ENCODE data around the gene BARD1.
A peak's percentile ranks its signal among the peaks of the same experiment; 100 is the strongest.
"Not testable (repeated sequence)": the region's sequence is repeated elsewhere in the genome, so short reads cannot be mapped to it uniquely, and the experiment has no call there.

The BARD1 gene

DNA sequence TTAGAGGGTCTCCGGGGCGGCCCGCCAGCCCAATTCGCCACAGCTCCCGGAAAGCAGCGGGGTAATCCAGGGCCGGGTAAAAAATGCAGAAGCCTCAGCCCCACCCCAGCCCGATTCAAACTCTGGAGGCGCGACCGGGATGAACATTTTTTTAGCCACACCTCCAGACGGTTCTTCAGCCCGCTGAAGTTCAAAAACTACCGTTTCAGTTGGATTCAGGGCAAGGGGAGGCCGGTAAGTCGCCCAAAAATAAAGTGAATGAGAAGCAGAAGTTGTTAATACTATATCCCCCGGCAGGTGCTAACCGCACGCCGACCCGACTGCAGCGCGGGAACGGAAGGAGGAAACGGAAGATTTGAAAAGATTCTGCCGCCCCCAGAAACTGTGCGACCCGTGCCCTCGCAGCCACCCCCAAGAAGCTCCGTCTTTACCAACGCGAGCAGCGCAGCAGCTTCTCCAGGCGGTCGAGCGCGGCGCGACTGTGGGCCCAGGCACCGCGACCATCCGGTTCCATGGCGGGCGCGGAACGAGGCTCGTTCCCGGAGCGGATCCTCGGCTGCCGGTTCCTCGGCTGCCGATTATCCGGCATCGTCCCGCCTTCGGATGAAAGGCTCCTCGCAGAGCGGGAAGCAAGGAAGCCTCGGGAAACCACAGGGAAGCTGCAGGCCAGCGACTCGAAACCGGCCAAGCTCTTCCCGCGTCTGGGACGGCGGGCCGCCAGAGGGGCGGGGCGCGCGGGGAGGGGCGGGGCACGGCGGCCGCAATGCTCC is at the start of gene BARD1:
Gene BARD1 (minus strand): TSS at position 703 of the 770 bp plus-strand sequence. CDS start 114 bp downstream, at position 589.
- peak; percentile 65 for DNase-seq

DNA sequence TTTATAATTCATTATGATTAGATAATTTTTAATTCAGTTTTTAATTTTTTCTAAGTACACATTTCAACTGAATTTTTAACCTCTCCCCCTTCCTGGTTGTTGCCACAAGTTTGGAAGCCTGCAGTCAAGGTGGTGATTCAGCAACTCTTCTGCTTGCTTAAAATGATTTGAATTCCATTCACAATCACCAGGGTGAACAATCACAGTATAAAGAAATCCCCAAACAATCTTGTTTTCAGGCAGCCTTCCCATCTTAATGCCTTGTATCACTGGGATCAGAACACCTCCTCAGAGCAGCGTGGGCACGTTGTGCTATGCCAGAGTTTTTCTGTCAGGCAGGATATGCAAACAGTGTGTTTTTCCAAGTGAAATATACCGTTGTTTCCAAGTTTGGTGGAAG is 46.7 kb upstream of the BARD1 start:
- DNase-seq, result peak; percentile 18

DNA sequence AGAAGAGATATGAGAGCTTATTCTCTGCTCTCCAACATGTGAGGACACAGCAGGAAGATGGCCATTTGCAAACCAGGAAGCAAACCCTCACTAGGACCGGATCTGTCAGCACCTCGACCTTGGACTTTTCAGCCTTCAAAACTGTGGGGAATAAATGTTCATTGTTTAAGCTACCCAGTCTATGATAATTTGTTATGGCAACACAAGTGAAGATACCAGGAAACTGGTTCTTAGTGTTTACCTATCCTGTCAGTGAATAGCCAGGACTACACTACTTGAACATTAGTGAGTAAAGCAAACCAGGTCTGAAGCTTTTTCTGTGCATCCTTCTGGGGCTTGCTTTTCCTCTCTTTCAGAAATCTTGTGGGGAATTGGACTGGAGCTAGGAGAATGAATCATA is 44.4 kb upstream of the BARD1 start:
- no peak for DNase-seq

DNA sequence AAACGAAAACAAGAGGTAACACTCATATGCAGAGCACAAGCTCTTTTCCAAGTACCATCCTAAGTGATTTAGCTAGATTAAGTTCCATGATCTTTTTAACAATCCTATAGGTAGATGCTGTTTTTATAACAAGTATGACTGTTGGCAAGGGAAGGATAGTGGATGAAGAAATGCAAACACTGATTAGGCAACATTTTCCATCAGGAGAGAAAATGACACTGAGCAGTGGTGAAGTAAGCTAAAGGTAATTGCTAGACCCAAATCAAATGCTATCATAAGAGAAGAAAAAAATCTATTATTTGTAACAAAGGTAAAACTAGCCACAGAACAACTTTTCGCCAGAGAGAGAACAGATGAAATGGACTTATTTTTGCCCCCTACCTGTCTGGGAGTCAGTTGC is 34.3 kb upstream of the BARD1 start:
- DNase-seq, result no peak

DNA sequence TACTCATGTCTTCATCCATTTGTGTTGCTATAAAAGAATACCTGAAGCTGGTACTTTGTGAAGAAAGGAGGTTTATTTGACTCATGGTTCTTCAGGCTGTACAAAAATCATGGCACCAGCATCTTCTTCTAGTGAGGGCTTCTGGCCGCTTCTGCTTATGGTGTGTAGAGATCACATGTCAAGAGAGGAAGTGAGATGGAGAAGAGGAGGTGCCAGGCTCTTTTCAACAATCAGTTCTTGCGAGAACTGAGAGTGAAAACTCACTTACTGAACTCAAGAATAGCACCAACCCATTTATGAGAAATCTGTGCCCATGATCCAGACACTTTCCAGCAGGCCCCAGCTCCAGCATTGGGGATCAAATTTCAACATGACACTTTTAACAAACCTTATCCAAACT is 30.0 kb upstream of the BARD1 start:
- DNase-seq, result no peak

DNA sequence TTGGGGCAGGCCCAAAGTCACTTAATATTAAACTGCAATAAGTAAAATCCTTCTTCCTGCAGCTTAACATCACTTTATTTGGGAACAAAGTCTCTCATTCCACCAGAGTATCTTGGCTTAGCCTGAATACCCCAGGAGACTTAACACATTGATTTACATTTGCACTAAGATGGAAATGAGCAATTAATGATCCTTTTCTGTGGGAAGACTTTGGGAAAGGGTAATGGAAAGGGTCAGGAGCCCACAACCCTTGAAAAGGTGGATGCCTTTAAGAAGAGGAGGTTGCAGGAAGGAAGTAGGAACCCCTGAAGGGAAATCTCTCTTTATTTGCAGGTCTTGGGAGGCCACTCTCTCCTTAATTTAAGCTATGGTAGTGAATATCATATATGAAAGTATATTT is 28.0 kb upstream of the BARD1 start:
- DNase-seq, result no peak

DNA sequence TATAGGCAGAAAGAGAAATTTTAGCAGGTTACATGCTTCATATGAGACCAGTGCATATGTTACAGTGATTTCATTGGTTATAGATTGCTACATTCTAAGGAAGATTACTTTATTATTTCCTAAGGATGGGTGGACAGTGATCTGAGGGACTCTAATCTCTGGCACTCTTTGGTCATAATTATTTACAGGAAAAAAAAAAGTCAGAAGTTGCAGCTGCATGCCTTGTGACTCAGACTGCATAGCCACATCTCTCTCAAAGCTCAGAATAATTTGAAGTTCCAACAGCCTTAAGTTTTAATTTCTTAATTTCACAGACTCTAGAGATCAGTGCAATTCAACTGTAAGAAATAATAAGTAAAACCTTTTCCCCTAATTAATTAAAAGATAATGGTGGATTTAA is 27.1 kb upstream of the BARD1 start:
- no peak for DNase-seq

DNA sequence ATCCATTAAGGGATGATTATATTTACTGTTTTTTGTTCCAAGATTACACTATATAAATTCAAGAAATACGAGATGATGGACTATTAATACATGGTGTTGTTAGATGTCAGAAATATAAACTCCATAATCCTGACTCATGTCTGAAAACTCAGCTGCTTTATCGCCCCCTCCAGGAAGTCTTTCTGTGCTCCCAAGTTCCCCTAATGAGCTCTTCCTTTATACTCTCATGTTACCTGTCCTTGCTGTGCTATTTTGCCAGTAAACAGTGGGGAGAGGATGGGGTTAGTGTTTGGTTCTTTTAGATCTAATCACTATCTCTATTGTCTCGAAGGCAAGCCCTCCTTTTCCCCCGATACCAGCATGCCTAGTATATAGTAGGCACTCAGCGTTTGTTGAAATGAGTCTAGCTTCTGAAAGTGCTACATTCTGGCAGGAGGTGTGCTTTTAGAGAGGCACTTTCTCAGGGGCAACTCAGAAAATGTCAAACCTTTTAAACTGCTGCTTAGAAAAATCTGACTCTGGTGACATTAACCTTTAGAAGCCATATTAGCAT is 21.4 kb upstream of the BARD1 start:
- peak; percentile 20 for DNase-seq

DNA sequence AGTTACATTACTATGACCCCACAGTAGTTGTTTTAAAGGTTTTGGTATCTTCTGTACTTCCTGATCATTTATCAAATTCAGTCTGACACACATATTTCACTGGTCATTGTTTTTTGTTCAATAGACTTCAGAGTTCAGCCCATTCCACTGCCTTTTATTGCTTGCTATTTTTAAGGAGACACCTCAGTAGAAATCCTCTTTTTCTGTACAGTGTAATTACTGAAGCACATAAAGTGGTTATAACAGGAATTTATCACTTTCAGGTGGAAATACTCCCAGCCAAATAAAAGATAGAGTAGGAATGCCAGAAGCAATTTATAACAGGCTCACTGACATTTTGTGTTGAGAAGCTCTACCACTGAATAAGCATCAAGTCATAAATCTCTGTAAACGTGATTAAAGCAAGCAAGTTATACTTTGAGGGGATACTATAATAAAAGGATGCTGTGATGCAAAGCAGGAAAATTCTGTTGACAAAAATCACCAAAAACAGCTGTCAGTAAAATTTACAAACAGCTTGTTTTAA is 6.6 kb upstream of the BARD1 start:
- DNase-seq, result no peak

DNA sequence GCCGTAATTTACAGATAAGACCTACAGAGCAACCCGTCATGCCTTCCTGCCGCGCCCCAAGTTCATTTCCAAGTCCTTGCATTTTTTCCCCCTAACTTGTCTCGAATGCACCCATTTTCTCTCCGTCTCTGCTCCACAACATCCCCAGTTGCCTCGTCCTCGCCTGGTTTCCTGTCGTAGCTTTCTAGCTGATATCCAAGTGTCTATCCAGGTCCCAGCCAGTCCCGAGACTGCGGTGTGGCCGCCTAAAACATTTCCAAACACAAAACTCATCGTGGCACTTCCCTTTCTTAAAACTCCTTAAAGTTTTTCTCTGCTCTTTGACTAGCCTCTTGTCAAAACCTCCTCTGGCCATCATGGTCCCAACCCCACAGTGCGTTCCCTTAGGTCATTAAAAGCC is 1.2 kb upstream of the BARD1 start:
- DNase-seq, result no peak

DNA sequence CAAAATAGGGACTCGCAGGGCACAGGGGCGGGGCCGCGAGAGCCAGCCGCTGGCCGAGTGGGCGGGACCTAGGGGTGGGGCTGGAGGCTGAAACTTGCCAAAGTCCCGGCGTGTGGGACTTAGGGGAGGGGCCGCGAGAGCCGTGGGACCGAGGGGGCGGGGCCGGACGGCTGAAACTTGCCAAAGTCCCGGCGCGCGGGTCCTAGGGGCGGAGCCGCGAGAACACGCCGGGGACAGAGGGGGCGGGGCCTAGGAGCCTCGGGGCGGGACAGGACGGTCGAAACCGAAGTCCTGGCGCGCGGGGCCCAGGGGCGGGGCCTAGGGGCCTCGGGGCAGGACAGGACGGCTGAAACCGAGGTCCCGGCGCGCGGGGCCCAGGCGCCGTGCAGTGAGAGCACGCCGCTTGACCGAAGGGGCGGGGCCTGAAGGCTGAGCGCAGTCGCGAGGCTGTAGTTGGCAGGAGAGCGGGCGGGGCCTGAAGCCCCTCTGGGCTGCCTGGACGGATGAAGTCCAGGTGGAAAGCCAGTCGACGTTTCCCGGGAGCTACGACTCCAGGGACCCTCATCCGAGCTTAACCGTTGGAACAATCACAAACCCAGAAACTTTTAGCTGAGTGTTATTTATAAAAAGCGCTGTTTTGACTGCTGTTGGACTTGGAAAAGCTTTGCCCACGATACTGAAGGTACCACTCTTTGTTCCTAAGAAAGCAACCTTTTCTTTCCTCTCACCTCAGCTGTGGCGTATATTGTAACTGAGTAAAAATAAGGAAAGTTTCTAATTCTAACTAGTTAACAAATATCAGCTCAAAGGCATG is 475 bp upstream of the BARD1 start:
- DNase-seq, result peak; percentile 98

DNA sequence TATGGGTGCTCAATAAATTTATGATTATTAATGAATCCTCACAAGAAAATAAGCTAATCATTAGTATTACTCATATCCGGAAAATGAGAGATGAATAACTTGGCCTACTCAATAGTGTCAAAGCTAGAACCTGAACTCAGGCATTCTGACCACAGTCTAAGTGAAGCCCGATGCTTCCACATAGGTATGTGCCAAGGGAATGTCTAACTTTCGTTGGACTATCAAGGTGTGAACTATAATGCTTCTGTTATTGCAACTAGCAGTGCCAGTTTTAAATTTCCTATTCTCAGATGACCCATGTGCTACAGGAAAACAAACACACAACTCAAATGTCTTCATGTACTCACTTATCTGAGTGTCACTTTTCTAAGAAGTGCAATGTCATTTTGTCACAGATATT is 1.8 kb downstream of the BARD1 start:
- DNase-seq, result peak; percentile 9

DNA sequence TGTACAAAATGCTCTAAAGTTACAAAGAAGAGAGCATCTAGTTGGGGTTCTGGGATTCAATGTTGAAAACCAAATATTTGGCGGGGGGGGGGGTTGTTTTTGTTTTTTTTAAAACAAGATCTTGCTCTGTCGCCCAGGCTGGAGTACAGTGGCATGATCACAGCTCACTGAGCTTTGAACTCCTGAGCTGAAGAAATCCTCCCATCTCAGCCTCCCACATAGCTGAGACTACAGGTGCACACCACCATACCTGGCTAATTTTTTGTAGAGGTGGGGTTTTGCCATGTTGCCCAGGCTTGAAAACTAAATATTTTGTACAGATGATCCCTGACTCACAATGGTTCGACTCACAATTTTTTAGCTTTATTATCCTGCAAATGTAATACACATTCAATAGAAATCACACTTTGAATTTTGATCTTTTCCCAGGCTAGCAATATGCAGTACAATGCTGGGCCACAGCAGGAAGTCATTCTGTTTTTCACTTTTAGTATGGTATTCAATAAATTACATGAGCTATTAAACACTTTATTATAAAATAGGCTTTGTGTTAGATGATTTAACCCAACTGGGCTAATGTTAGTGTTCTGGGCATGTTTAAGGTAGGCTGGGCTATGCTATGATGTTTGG is 7.6 kb downstream of the BARD1 start:
- no peak for DNase-seq

DNA sequence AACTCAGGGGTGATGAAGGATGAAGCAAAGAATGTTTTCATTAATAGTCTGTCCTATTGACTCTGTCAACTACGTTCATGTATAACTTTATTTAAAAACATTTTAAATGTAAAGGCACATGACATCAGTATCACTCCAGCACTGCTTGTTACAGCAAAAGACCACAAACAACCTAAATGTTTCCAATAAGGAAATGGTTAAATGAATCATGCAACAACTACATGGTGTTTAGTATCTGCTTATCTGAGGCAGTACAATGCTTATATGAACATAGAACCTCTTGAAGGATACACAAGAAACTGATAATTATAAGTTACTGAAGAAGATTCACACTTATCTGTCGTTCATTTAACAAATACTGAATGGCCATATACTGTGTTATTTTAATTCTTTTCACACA is 8.4 kb downstream of the BARD1 start:
- DNase-seq, result no peak

DNA sequence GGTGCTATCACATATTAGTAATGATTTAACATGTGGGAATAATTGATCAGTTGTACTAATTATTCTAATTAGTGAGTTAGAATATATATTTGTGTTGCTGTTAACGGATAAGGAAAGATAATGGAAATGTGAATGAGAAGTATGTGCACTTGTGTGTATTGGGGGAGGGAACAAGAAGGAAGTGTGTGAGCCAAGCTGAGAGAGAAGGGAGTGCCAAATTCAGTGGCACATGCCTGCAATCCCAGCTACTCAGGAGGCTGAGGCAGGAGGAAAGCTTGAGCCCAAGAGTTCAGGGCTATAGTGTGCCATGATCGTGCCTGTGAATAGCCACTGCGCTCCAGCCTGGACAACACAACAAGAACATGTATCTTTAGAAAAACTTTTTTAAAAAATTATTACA is 9.3 kb downstream of the BARD1 start:
- DNase-seq, result no peak

DNA sequence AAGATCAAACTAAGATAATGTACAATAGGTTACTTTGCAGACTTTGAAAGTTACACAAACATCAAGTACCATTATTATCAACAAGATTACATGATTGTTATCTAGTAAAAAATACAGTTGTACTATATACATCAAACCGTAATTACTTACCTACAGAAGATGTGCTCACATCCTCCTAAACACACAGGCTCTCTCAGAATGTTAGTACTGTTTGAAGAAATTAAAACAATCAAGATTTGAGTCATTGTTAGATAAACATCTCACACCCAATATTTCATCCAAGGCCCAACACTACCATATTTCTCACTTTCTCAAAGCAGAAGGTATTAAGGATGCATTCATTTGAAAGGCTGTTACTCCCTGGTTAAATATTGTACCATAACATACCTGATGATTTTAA is 12.6 kb downstream of the BARD1 start:
- no peak for DNase-seq

DNA sequence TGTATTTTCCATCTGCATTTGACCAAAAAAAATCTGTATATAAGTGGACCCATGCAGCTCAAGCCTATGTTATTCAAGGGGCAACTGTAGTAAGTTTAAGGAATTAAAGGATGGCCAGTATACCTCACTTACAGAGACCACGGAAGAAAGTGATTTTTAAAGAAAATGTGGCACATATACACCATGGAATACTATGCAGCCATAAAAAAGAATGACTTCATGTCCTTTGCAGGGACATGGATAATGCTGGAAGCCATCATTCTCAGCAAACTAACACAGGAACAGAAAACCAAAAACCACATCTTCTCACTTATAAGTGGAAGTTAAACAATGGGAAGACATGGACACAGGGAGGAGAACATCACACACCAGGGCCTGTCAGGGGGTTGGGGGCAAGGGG is 26.3 kb downstream of the BARD1 start:
- DNase-seq, result not testable (repeated sequence)

DNA sequence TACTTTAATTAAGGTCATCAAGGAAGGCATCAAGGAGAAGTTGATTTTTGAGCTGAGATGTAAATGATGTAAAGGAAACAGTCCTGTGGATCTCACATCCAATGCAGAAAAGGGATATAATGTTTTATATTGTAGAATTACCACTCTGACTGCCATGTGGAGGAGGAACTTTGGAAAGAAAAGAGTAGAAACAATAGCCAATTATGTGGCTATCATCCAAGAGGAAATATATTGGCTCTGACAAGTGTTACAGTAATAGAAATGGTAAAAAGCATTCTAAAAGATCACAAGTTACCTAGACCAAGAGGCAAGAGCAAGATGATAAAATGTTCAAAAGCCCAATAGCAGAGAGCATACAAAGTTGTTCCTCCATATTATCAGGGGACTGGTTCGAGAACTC is 26.8 kb downstream of the BARD1 start:
- no peak for DNase-seq

DNA sequence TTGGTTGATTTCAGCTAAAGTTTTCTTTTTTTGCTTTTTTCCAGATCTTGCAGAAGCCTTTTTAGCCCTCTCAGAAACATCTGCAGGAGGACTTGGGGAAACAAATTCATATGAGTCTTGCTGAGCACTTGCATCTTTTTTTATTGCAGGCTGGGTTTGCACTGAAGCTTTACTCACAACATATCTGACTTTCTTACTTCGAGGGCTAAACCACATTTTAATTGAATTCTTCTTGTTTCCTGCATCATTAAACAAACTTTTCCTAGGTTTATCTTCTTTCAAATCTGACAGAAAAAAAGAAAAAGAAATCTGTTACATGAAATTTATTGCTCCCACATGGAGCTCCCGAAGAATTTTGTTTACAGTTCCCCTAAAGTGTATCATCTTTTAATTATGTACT is 28.3 kb downstream of the BARD1 start:
- DNase-seq, result no peak

DNA sequence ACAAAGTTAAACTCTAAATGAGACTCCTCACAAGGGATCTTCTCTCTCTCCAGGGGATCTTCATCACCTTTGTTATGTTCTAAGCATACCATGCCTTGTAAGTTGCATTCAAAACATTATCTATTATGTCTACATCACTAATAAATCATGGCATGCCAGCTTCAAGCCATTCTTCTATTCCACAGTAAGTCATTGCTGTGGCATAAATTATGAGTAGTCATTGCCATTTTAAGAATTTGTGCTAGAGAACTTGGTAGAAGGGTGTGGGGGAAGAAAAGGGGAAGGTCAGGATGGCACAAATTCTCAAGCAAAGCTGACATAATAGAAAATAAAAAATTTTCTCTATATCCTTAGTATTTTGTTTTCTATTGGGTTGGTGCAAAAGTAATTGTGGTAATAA is 33.5 kb downstream of the BARD1 start:
- DNase-seq, result no peak

DNA sequence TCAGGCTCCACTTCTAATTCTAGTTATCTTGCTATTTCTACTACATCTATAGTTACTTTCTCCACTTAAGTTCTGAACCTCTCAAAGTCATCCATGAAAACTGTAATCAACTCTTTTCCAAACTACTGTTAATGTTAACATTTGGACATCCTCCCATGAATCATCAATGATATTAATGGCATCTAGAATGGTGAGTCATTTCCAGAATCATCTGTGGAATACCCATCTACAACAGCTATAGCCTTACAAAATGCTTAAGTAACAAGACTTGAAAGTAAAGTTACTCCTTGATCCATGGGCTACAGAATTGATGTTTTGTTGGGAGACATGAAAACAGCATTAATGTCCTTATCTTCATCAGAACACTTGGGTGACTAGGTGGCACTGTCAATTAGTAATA is 35.4 kb downstream of the BARD1 start:
- peak; percentile 39 for DNase-seq

DNA sequence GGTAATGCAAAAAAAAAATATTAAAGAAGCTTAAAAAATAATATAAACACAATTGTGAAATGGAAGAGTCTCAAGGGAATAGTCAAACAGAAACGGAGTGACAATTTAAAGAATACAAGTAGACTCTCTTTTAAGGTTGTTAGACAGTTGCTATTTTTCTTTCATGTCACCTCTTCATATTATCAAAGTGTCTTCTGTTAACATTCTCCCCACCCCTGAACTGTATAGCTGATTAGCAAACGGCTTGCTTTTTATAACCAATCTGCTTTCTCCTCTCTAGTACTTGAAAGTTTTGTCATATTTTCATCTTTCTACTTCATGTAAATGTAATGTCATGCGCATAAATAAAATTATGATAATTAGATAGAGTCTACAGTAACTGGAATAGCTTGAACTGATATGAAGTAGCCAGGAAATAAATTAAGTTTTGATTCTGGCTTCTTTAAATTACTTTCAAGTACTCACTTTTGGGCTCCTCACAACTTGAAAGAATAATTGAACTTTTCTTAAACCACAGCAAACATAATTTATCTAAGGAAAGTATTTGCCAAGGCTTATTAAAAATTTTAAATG is 37.0 kb downstream of the BARD1 start:
- DNase-seq, result no peak

DNA sequence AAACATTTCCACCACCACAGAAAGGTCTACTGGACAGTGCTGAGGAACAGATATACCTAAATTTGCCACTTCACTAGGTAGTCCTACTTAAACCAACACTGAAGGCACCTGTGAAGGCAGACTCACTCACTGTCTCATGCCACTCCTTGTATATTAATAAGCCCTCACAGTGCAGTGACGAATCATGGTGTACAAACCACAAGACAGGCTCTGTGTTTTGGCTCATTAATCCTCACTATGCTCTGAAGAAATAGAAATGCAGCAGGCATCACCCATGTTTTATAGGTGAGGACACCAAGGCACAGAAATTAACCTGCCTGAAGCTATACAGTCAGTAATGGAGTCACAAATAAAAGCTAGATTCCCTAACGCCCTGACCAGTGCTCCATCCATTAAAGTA is 44.3 kb downstream of the BARD1 start:
- no peak for DNase-seq

Measured in fibroblast of skin of right biceps (primary cell).